ENCODE results near the gene TASP1. TPM values are rescaled to one million over a fixed set of nuclear protein-coding genes. Genes with fewer than 3 reads are reported as not detected.

TASP1 gene
- total RNA-seq, 1 donor from 2014 or later, result 18.3 TPM

GRCh38 chr20:13348311-13349234, 290.2 kb downstream of the TASP1 start:
- no peaks in the 10 kb centered on the region for H3K36me3 ChIP-seq (ENCODE audit: control insufficient read depth in 3 of 3, insufficient read depth in 3 of 3, low read length in 3 of 3)
- no peak overlapping the region for H3K9ac ChIP-seq (ENCODE audit: low read depth in 1 of 3, low read length in 3 of 3)
- no peaks in the 10 kb centered on the region for H3K4me1 ChIP-seq (ENCODE audit: control insufficient read depth in 3 of 3, insufficient read depth in 3 of 3, low read length in 3 of 3)
- no peaks in the 10 kb centered on the region for H3K27me3 ChIP-seq (ENCODE audit: control insufficient read depth in 3 of 3, insufficient read depth in 3 of 3, low read length in 3 of 3)
- no peak overlapping the region for H3K27ac ChIP-seq (ENCODE audit: low read depth, low read length)
- no peaks in the 10 kb centered on the region for H3K9me3 ChIP-seq (ENCODE audit: control insufficient read depth in 3 of 3, low read length in 3 of 3)
- no peak overlapping the region for H3K4me3 ChIP-seq (ENCODE audit: low read length in 3 of 3)

- Histone ChIP-seq H3K27ac (ENCODE audit: low read depth, low read length) (no peak overlapping the region), H3K36me3 (ENCODE audit: control insufficient read depth in 3 of 3, insufficient read depth in 3 of 3, low read length in 3 of 3) (no peaks in the 10 kb centered on the region), H3K9me3 (ENCODE audit: control insufficient read depth in 3 of 3, low read length in 3 of 3) (no peaks in the 10 kb centered on the region), H3K4me1 (ENCODE audit: control insufficient read depth in 3 of 3, insufficient read depth in 3 of 3, low read length in 3 of 3) (no peaks in the 10 kb centered on the region), H3K27me3 (ENCODE audit: control insufficient read depth in 3 of 3, insufficient read depth in 3 of 3, low read length in 3 of 3) (no peaks in the 10 kb centered on the region), H3K4me3 (ENCODE audit: low read length in 3 of 3) (no peak overlapping the region), H3K9ac (ENCODE audit: low read depth in 1 of 3, low read length in 3 of 3) (no peak overlapping the region)
Observed at GRCh38 chr20:13344671-13345070, 294.1 kb downstream of the TASP1 start.

- H3K36me3 ChIP-seq (ENCODE audit: control insufficient read depth in 3 of 3, insufficient read depth in 3 of 3, low read length in 3 of 3), result no peaks in the 10 kb centered on the region
- H3K4me1 ChIP-seq (ENCODE audit: control insufficient read depth in 3 of 3, insufficient read depth in 3 of 3, low read length in 3 of 3), result no peaks in the 10 kb centered on the region
- no peaks in the 10 kb centered on the region for H3K27me3 ChIP-seq (ENCODE audit: control insufficient read depth in 3 of 3, insufficient read depth in 3 of 3, low read length in 3 of 3)
- H3K9me3 ChIP-seq (ENCODE audit: control insufficient read depth in 3 of 3, low read length in 3 of 3), result no peaks in the 10 kb centered on the region
- no peak overlapping the region for H3K9ac ChIP-seq (ENCODE audit: low read depth in 1 of 3, low read length in 3 of 3)
- H3K27ac ChIP-seq (ENCODE audit: low read depth, low read length), result no peak overlapping the region
- no peak overlapping the region for H3K4me3 ChIP-seq (ENCODE audit: low read length in 3 of 3)
Observed at GRCh38 chr20:13342469-13343242, 296.1 kb downstream of the TASP1 start.

- H3K9ac ChIP-seq (ENCODE audit: low read depth in 1 of 3, low read length in 3 of 3), result no peak overlapping the region
- no peaks in the 10 kb centered on the region for H3K36me3 ChIP-seq (ENCODE audit: control insufficient read depth in 3 of 3, insufficient read depth in 3 of 3, low read length in 3 of 3)
- H3K9me3 ChIP-seq (ENCODE audit: control insufficient read depth in 3 of 3, low read length in 3 of 3), result no peaks in the 10 kb centered on the region
- H3K4me3 ChIP-seq (ENCODE audit: low read length in 3 of 3), result no peak overlapping the region
- H3K27me3 ChIP-seq (ENCODE audit: control insufficient read depth in 3 of 3, insufficient read depth in 3 of 3, low read length in 3 of 3), result no peaks in the 10 kb centered on the region
- H3K4me1 ChIP-seq (ENCODE audit: control insufficient read depth in 3 of 3, insufficient read depth in 3 of 3, low read length in 3 of 3), result no peaks in the 10 kb centered on the region
- no peak overlapping the region for H3K27ac ChIP-seq (ENCODE audit: low read depth, low read length)
Observed at GRCh38 chr20:13341737-13342393, 296.9 kb downstream of the TASP1 start.

- H3K9ac ChIP-seq (ENCODE audit: low read depth in 1 of 3, low read length in 3 of 3), result no peak overlapping the region
- H3K4me1 ChIP-seq (ENCODE audit: control insufficient read depth in 3 of 3, insufficient read depth in 3 of 3, low read length in 3 of 3), result no peaks in the 10 kb centered on the region
- no peaks in the 10 kb centered on the region for H3K27me3 ChIP-seq (ENCODE audit: control insufficient read depth in 3 of 3, insufficient read depth in 3 of 3, low read length in 3 of 3)
- no peak overlapping the region for H3K27ac ChIP-seq (ENCODE audit: low read depth, low read length)
- no peaks in the 10 kb centered on the region for H3K36me3 ChIP-seq (ENCODE audit: control insufficient read depth in 3 of 3, insufficient read depth in 3 of 3, low read length in 3 of 3)
- H3K4me3 ChIP-seq (ENCODE audit: low read length in 3 of 3), result no peak overlapping the region
- H3K9me3 ChIP-seq (ENCODE audit: control insufficient read depth in 3 of 3, low read length in 3 of 3), result no peaks in the 10 kb centered on the region
Observed at GRCh38 chr20:13340088-13340487, 298.6 kb downstream of the TASP1 start.

Other genes with a start within 250 kb of the TASP1 start
- 5.7 TPM for gene ESF1, start 146.0 kb upstream of the TASP1 start, total RNA-seq
- gene NDUFAF5, start 146.1 kb upstream of the TASP1 start, total RNA-seq, result 16.7 TPM